ENCODE data around the gene KCNMA1.
"Not testable (repeated sequence)": the region's sequence is repeated elsewhere in the genome, so short reads cannot be mapped to it uniquely, and the experiment has no call there.

The KCNMA1 gene

GRCh38 chr10:77532068-77532467, 105.5 kb downstream of the KCNMA1 start:
- Histone ChIP-seq H3K4me1 (ENCODE audit: control insufficient read depth, insufficient read depth, low read length) (peaks cover 3% of the 10 kb centered on the region), H3K9me3 (ENCODE audit: control insufficient read depth, insufficient read depth, low read length) (no peaks in the 10 kb centered on the region)

DNA sequence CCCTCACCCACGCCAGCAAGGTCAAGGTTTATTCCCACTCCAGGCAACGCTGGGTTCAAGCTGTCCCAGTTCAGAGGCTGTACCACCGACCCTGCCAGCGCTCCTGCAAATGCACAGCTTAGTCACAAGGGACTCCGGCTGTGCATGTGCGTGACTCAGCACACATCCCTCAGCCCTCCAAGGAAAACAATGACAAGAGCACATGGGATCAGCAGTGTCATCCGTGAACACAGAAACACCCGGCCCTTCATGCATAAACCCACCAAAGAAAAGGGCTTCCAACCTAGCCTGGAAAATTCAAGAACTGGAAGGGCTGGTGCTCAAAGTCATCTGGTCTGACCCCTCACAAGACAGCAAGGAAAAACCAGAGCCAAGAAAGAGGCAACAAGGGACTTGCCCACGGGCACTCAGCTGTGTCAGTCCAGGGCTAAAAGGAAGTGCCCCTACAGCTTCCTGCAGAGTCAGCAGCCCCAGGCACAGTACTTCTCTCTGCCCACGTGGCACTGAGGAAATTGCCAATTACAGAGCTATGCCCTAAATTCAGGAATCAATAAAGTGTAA, 106.1 kb downstream of the KCNMA1 start:
- H3K4me3 ChIP-seq (ENCODE audit: low read depth, low read length) = no peak overlapping the region
- peaks cover 5% of the 10 kb centered on the region for H3K4me1 ChIP-seq (ENCODE audit: control insufficient read depth, insufficient read depth, low read length)
- no peaks in the 10 kb centered on the region for H3K36me3 ChIP-seq (ENCODE audit: control insufficient read depth, insufficient read depth, low read length)
- no peaks in the 10 kb centered on the region for H3K27me3 ChIP-seq (ENCODE audit: control insufficient read depth, insufficient read depth, low read length)
- H3K9me3 ChIP-seq (ENCODE audit: control insufficient read depth, insufficient read depth, low read length) = no peaks in the 10 kb centered on the region
- H3K9ac ChIP-seq (ENCODE audit: low read depth, low read length) = no peak overlapping the region

More at GRCh38 chr10:77532068-77532467, 105.5 kb downstream of the KCNMA1 start:
- H3K9ac ChIP-seq (ENCODE audit: low read depth, low read length) = no peak overlapping the region
- no peak overlapping the region for H3K4me3 ChIP-seq (ENCODE audit: low read depth, low read length)
- H3K36me3 ChIP-seq (ENCODE audit: control insufficient read depth, insufficient read depth, low read length) = no peaks in the 10 kb centered on the region
- H3K27me3 ChIP-seq (ENCODE audit: control insufficient read depth, insufficient read depth, low read length) = no peaks in the 10 kb centered on the region

DNA sequence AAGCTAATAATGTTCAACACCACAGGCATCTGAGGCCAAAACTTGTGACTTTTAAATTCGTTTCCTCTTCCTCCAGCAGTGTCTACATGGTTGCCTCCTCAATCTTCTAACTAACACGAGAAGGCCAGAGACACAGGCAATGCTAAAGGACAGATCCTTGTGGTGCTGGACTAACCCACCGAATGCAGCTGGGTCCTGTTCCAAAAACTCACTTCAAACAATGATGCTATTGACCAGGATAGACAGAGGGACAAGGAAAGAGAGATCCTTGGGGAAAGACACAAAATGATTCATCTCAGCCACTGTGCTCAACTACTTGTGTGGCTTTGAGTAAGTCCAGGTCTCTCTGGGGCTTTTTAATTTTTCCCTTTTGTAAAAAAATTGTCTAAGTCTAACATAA, 107.6 kb downstream of the KCNMA1 start:
- Histone ChIP-seq H3K4me3 (ENCODE audit: low read depth, low read length) (no peak overlapping the region), H3K9me3 (ENCODE audit: control insufficient read depth, insufficient read depth, low read length) (no peaks in the 10 kb centered on the region), H3K9ac (ENCODE audit: low read depth, low read length) (no peak overlapping the region), H3K36me3 (ENCODE audit: control insufficient read depth, insufficient read depth, low read length) (no peaks in the 10 kb centered on the region), H3K27me3 (ENCODE audit: control insufficient read depth, insufficient read depth, low read length) (no peaks in the 10 kb centered on the region), H3K4me1 (ENCODE audit: control insufficient read depth, insufficient read depth, low read length) (peaks cover 5% of the 10 kb centered on the region)

DNA sequence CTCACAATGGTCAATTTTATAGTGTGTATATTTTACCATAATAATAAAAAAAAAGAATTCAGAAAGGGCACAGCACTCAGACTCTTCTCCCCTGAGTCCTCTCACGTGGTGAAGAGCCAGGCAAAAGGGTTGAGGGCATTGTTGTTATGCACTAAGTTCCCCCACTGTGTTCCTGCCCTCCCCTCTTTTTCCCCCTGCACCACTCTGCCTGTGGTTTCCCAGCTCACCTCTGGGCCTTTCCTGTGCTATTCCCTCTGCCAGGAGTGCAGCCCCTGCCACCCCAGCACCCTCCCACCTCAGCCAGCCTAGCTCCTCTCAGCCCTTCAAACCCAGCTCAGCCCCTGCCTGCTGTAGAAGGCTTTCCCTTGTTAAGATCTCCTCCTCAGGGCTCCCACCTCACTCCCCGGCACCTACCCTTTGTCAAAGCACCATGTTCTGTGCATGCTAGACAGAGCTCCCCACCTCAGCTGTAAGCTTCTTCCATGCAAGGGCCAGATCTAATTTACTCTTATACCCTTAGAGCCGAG, 108.5 kb downstream of the KCNMA1 start:
- no peak overlapping the region for H3K4me3 ChIP-seq (ENCODE audit: low read depth, low read length)
- peaks cover 5% of the 10 kb centered on the region for H3K4me1 ChIP-seq (ENCODE audit: control insufficient read depth, insufficient read depth, low read length)
- no peaks in the 10 kb centered on the region for H3K36me3 ChIP-seq (ENCODE audit: control insufficient read depth, insufficient read depth, low read length)
- H3K27me3 ChIP-seq (ENCODE audit: control insufficient read depth, insufficient read depth, low read length) = no peaks in the 10 kb centered on the region
- H3K9me3 ChIP-seq (ENCODE audit: control insufficient read depth, insufficient read depth, low read length) = no peaks in the 10 kb centered on the region
- H3K9ac ChIP-seq (ENCODE audit: low read depth, low read length) = no peak overlapping the region

GRCh38 chr10:77527839-77528238, 109.8 kb downstream of the KCNMA1 start:
- Histone ChIP-seq H3K9ac (ENCODE audit: low read depth, low read length) (no peak overlapping the region), H3K4me1 (ENCODE audit: control insufficient read depth, insufficient read depth, low read length) (peaks cover 5% of the 10 kb centered on the region), H3K36me3 (ENCODE audit: control insufficient read depth, insufficient read depth, low read length) (no peaks in the 10 kb centered on the region), H3K9me3 (ENCODE audit: control insufficient read depth, insufficient read depth, low read length) (no peaks in the 10 kb centered on the region), H3K4me3 (ENCODE audit: low read depth, low read length) (no peak overlapping the region), H3K27me3 (ENCODE audit: control insufficient read depth, insufficient read depth, low read length) (no peaks in the 10 kb centered on the region)

- Histone ChIP-seq H3K36me3 (ENCODE audit: control insufficient read depth, insufficient read depth, low read length) (no peaks in the 10 kb centered on the region), H3K27me3 (ENCODE audit: control insufficient read depth, insufficient read depth, low read length) (no peaks in the 10 kb centered on the region), H3K4me3 (ENCODE audit: low read depth, low read length) (no peak overlapping the region), H3K4me1 (ENCODE audit: control insufficient read depth, insufficient read depth, low read length) (peaks cover 8% of the 10 kb centered on the region), H3K9me3 (ENCODE audit: control insufficient read depth, insufficient read depth, low read length) (no peaks in the 10 kb centered on the region), H3K9ac (ENCODE audit: low read depth, low read length) (no peak overlapping the region)
Measured at GRCh38 chr10:77526868-77527617, 110.6 kb downstream of the KCNMA1 start.

- no peaks in the 10 kb centered on the region for H3K27me3 ChIP-seq (ENCODE audit: control insufficient read depth, insufficient read depth, low read length)
- H3K9me3 ChIP-seq (ENCODE audit: control insufficient read depth, insufficient read depth, low read length) = peaks cover 3% of the 10 kb centered on the region
- H3K4me3 ChIP-seq (ENCODE audit: low read depth, low read length) = no peak overlapping the region
- no peaks in the 10 kb centered on the region for H3K36me3 ChIP-seq (ENCODE audit: control insufficient read depth, insufficient read depth, low read length)
- peaks cover 5% of the 10 kb centered on the region for H3K4me1 ChIP-seq (ENCODE audit: control insufficient read depth, insufficient read depth, low read length)
- H3K9ac ChIP-seq (ENCODE audit: low read depth, low read length) = no peak overlapping the region
Measured at GRCh38 chr10:77524281-77524711, 113.3 kb downstream of the KCNMA1 start.

GRCh38 chr10:77522268-77522809, 115.3 kb downstream of the KCNMA1 start:
- Histone ChIP-seq H3K4me3 (ENCODE audit: low read depth, low read length) (no peak overlapping the region), H3K36me3 (ENCODE audit: control insufficient read depth, insufficient read depth, low read length) (no peaks in the 10 kb centered on the region), H3K27me3 (ENCODE audit: control insufficient read depth, insufficient read depth, low read length) (no peaks in the 10 kb centered on the region), H3K9ac (ENCODE audit: low read depth, low read length) (no peak overlapping the region), H3K9me3 (ENCODE audit: control insufficient read depth, insufficient read depth, low read length) (peaks cover 3% of the 10 kb centered on the region), H3K4me1 (ENCODE audit: control insufficient read depth, insufficient read depth, low read length) (peaks cover 5% of the 10 kb centered on the region)

- no peak overlapping the region for H3K9ac ChIP-seq (ENCODE audit: low read depth, low read length)
- H3K4me1 ChIP-seq (ENCODE audit: control insufficient read depth, insufficient read depth, low read length) = peaks cover 3% of the 10 kb centered on the region
- H3K4me3 ChIP-seq (ENCODE audit: low read depth, low read length) = no peak overlapping the region
- H3K9me3 ChIP-seq (ENCODE audit: control insufficient read depth, insufficient read depth, low read length) = peaks cover 3% of the 10 kb centered on the region
- H3K27me3 ChIP-seq (ENCODE audit: control insufficient read depth, insufficient read depth, low read length) = no peaks in the 10 kb centered on the region
- H3K36me3 ChIP-seq (ENCODE audit: control insufficient read depth, insufficient read depth, low read length) = no peaks in the 10 kb centered on the region
Measured at GRCh38 chr10:77520995-77521394, 116.6 kb downstream of the KCNMA1 start.

DNA sequence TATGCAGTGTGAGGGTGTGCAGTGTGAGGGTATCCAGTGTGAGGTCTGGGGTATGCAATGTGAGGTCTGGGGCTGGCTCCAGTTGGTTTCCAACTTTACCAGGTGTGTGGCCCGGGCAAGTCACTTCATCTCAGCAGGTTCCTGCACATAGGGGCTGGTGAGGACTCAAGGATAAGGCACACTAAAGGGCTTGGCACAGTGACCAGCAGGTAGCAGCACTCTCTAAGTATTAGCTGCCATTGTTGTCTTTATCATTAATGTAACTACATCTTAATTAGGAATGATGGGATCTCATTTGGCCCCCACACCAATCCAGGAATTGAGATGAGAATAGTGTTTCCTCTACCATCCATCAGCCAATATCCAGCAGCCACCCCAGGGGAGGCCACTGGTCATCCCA, 117.3 kb downstream of the KCNMA1 start:
- Histone ChIP-seq H3K4me3 (ENCODE audit: low read depth, low read length) (no peak overlapping the region), H3K36me3 (ENCODE audit: control insufficient read depth, insufficient read depth, low read length) (no peaks in the 10 kb centered on the region), H3K4me1 (ENCODE audit: control insufficient read depth, insufficient read depth, low read length) (peaks cover 3% of the 10 kb centered on the region), H3K27me3 (ENCODE audit: control insufficient read depth, insufficient read depth, low read length) (no peaks in the 10 kb centered on the region), H3K9me3 (ENCODE audit: control insufficient read depth, insufficient read depth, low read length) (peaks cover 3% of the 10 kb centered on the region), H3K9ac (ENCODE audit: low read depth, low read length) (no peak overlapping the region)

- not testable (repeated sequence) for H3K9ac ChIP-seq (ENCODE audit: low read depth, low read length); H3K36me3 ChIP-seq (ENCODE audit: control insufficient read depth, insufficient read depth, low read length); H3K4me3 ChIP-seq (ENCODE audit: low read depth, low read length); H3K27me3 ChIP-seq (ENCODE audit: control insufficient read depth, insufficient read depth, low read length); H3K9me3 ChIP-seq (ENCODE audit: control insufficient read depth, insufficient read depth, low read length); H3K4me1 ChIP-seq (ENCODE audit: control insufficient read depth, insufficient read depth, low read length)
Measured at GRCh38 chr10:77519791-77520190, 117.8 kb downstream of the KCNMA1 start.

DNA sequence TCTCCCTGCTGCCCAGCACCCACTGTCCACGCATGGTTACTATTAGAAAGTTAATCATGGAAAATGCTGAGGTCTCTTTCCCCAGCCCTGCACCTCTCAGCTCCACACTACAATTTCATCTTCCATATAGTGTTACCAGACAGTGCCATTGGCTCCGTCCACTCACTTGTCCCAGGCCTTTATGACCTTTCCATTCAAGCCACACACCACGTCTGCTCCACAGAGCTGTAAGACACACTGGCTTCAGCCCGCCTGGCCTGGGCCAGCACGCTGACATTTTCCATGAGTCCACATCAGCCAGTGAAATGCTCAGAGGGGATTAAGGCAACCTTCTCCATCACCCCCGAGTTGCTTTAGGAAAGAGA, 118.7 kb downstream of the KCNMA1 start:
- H3K9ac ChIP-seq (ENCODE audit: low read depth, low read length) = no peak overlapping the region
- peaks cover 3% of the 10 kb centered on the region for H3K9me3 ChIP-seq (ENCODE audit: control insufficient read depth, insufficient read depth, low read length)
- no peak overlapping the region for H3K4me3 ChIP-seq (ENCODE audit: low read depth, low read length)
- no peaks in the 10 kb centered on the region for H3K36me3 ChIP-seq (ENCODE audit: control insufficient read depth, insufficient read depth, low read length)
- peaks cover 3% of the 10 kb centered on the region for H3K4me1 ChIP-seq (ENCODE audit: control insufficient read depth, insufficient read depth, low read length)
- no peaks in the 10 kb centered on the region for H3K27me3 ChIP-seq (ENCODE audit: control insufficient read depth, insufficient read depth, low read length)
